ENCODE results near the gene COX6B2. TPM values are rescaled to one million over a fixed set of nuclear protein-coding genes. Genes with fewer than 3 reads are reported as not detected.

COX6B2 gene
- total and polyA plus RNA-seq, 2 of the 13 experiments (the other 11 are each of a cell fraction or from before 2014, with no cell fraction given) = 0.21 TPM; not detected in 1

GRCh38 chr19:55305491-55305890 lies 49.0 kb downstream of the COX6B2 start (continued):
- TF ChIP-seq IRF2 (CRISPR knock-in tag; IDR thresholded peaks at IDR 0.05) (0 out of 2 replicates have a peak, but pooled peaks have one; percentile 37), FOXK2 (IDR thresholded peaks at IDR 0.05) (no peak), SALL1 (CRISPR knock-in tag; IDR thresholded peaks at IDR 0.05) (peak; percentile 17; the same call in 1 of the 2 replicates), HNRNPK (IDR thresholded peaks at IDR 0.05; ENCODE audit: low read depth, low read length, poor library complexity, severe bottlenecking) (no peak), ZNF781 (CRISPR knock-in tag; IDR thresholded peaks at IDR 0.05; ENCODE audit: borderline replicate concordance, not compliant biosample characterization) (no peak), CREM (IDR thresholded peaks at IDR 0.05) (peak; percentile 89), CREM (CRISPR knock-in tag; IDR thresholded peaks at IDR 0.05) (no peak), TEAD3 (CRISPR knock-in tag; optimal IDR thresholded peaks at IDR 0.05; ENCODE audit: borderline replicate concordance) (no peak), PBX2 (CRISPR knock-in tag; IDR thresholded peaks at IDR 0.05) (no peak), PHF5A (CRISPR knock-in tag; IDR thresholded peaks at IDR 0.05; ENCODE audit: low read depth, unreplicated experiment) (no peak), PAWR (CRISPR knock-in tag; IDR thresholded peaks at IDR 0.05; ENCODE audit: borderline replicate concordance) (no peak), CBX5 (CRISPR knock-in tag; IDR thresholded peaks at IDR 0.05; ENCODE audit: borderline replicate concordance) (no peak), ZSCAN29 (CRISPR knock-in tag; conservative IDR thresholded peaks at IDR 0.05) (no peak), NAIF1 (CRISPR knock-in tag; IDR thresholded peaks at IDR 0.05; ENCODE audit: borderline replicate concordance) (no peak), PRMT3 (CRISPR knock-in tag; IDR thresholded peaks at IDR 0.05; ENCODE audit: borderline replicate concordance, low read depth) (no peak), ZC3H13 (CRISPR knock-in tag; IDR thresholded peaks at IDR 0.05) (no peak), ATF1 (CRISPR knock-in tag; IDR thresholded peaks at IDR 0.05) (peak; percentile 27; the same call in 1 of the 2 replicates), TCF7L2 (IDR thresholded peaks at IDR 0.05; ENCODE audit: low read depth, low read length) (no peak), ZBTB44 (CRISPR knock-in tag; IDR thresholded peaks at IDR 0.05) (no peak), FOSL2 (CRISPR knock-in tag; IDR thresholded peaks at IDR 0.05) (0 out of 2 replicates have a peak, but pooled peaks have one; percentile 13), ZFY (CRISPR knock-in tag; IDR thresholded peaks at IDR 0.05) (peak; percentile 56), GMEB1 (CRISPR knock-in tag; IDR thresholded peaks at IDR 0.05; ENCODE audit: borderline replicate concordance) (peak; percentile 37; the same call in 1 of the 2 replicates), ZNF709 (CRISPR knock-in tag; IDR thresholded peaks at IDR 0.05) (no peak), ZNF160 (CRISPR knock-in tag; IDR thresholded peaks at IDR 0.05) (no peak), KLF16 (CRISPR knock-in tag; IDR thresholded peaks at IDR 0.05) (0 out of 4 replicates have a peak, but pooled peaks of 1 of the 2 experiments have one; percentile 24), ZNF143 (CRISPR knock-in tag; IDR thresholded peaks at IDR 0.05) (peak; percentile 97), ZNF670 (CRISPR knock-in tag; IDR thresholded peaks at IDR 0.05; ENCODE audit: borderline replicate concordance) (no peak), CREB1 (IDR thresholded peaks at IDR 0.05) (no peak), CREB1 (CRISPR knock-in tag; IDR thresholded peaks at IDR 0.05) (peak; percentile 54; the same call in 1 of the 2 replicates), GABPB1 (CRISPR knock-in tag; IDR thresholded peaks at IDR 0.05) (peak; percentile 87), HCFC1 (IDR thresholded peaks at IDR 0.05; ENCODE audit: low read depth, low read length) (peak; percentile 93)

Data from HepG2 (cell line).